ENCODE data around the gene DCUN1D2.

DCUN1D2 gene

GRCh38 chr13:113518076-113518803 lies 27.7 kb upstream of the DCUN1D2 start:
- DNase-seq, result no peak

DNA sequence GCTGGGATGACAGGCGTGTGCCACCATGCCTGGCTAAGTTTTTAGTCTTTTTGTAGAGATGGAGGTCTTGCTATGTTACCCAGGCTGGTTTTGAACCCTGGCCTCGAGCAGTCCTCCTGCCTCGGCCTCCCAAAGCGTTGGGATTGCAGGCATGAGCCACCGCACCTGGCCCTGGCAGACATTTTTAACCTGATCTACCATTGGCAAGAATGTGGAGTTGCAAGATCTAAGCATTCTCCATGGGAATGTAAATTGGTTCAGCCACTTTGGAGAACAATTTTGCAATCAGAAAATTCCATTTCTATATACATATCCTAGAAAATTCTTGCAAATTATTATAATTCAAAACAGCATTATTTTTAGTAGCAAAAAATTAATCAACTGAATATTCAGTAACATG lies 24.3 kb upstream of the DCUN1D2 start:
- no peak for DNase-seq

- DNase-seq, result no peak
These were observed 23.2 kb upstream of the DCUN1D2 start for GRCh38 chr13:113513761-113514160.

- no peak for DNase-seq
These were observed 20.9 kb upstream of the DCUN1D2 start for GRCh38 chr13:113511361-113511760.

GRCh38 chr13:113510871-113511270 lies 20.4 kb upstream of the DCUN1D2 start:
- no peak for DNase-seq

DNA sequence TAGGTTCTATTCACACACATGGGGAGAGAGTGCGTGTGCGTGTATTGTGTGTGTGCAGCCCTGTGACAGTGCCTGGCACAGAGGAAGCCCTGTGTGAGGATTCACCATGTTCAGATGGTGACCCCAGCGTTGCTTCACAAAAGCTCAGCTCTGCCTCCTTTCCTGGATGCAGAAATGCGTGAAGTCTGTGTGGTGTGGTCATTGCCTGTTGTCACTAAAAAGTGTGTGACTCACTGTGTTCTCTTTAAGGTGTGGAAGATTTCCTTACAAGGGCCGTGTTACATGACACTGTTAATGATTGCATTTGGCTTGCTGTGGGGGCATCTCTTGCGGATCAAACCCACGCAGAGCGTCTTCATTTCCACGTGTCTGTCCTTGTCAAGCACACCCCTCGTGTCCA lies 19.5 kb upstream of the DCUN1D2 start:
- DNase-seq, result no peak

GRCh38 chr13:113508521-113509254 lies 18.2 kb upstream of the DCUN1D2 start:
- no peak for DNase-seq

DNA sequence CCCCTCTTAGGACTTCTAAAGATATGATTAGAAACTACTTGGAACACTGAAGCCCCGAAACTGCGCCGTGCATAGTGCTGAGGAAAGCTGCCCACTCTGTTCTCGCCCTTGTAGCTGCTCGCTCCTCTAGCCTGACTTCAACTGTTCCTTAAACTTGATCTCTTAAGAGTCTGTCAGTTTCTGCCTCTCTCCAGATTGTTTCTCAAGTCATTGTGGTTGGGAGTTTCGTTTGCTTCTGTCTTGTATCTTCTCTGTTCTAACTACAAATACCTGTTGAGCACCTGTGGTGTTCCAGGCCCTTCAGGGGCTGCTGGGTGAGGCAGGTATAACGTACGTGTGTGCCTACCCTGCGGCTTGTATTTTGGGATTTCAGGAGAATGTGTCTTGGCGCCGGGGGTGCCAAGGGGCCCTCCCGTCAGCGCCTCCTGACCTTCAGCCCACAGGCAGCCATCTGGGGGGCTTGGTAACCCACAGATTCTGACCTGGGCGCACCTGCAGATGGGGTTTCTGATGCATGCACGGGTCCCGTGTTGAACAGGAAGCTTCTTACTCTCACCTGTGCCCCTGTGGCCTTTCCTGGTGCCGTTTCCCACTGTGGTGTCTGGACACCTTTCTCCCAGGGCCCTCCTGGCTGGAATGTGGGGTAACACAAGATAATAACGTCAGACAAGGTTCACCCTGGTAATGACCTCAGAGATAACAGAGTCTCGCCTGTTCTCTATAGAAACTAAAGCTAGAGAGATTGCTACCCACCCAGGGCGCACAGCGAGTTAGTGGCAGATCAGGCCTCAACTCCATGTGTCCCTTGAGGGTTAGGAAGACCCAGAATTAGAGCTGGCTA lies 17.2 kb upstream of the DCUN1D2 start:
- DNase-seq, result no peak

- DNase-seq, result no peak
These were observed 16.4 kb upstream of the DCUN1D2 start for GRCh38 chr13:113506871-113507388.

GRCh38 chr13:113506025-113506685 lies 15.6 kb upstream of the DCUN1D2 start:
- no peak for DNase-seq

- DNase-seq, result no peak
These were observed 12.2 kb upstream of the DCUN1D2 start for GRCh38 chr13:113502686-113503085.

DNA sequence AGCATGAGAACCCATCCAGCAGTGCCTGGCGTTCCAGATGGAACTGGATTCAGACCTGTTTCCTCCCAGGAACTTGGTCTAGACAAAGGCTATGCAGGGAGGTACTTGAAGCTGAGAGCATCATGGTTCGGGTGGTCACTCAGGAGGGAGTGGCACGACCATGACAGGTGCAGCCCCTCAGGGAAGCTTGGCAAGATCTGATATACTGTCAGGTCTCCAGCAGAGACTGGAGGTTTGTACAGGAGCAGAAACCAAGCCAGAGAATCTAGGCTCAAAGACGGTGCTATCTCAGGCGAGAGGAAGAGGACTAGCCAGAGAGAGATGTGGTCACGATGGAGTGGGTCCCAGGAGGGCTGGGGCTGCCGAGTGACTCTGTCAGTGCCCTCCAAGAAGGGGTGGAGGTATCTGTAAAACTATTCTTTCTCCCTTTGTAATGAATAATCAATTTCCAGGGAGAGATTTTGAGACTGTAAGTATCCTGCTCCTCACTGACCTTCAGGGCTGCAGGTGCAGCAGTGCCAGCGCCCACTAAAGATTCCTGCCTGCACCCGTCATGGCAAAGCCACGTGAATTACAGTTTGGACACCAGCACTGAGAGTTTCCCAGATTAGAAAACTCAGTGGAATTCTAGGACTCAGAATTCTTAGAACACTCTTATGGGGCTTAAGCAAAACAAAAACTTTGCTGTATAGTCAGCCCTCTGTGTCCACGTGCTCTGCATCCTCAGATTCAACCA lies 10.2 kb upstream of the DCUN1D2 start:
- DNase-seq, result no peak

- DNase-seq, result no peak
These were observed 9.4 kb upstream of the DCUN1D2 start for GRCh38 chr13:113499936-113500335.

GRCh38 chr13:113498905-113499304 lies 8.4 kb upstream of the DCUN1D2 start:
- DNase-seq, result no peak

DNA sequence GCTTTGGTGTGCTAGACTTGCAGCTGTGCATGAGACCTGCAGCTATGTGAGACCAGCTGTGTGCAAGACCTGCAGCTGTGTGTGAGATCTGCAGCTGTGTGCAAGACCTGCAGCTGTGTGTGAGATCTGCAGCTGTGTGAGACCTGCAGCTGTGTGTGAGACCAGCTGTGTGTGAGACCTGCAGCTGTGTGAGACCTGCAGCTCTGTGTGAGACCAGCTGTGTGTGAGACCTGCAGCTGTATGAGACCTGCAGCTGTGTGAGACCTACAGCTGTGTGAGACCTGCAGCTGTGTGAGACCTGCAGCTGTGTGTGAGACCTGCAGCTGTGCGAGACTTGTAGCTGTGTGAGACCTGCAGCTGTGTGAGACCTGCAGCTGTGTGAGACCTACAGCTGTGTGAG lies 6.7 kb upstream of the DCUN1D2 start:
- no peak for DNase-seq

GRCh38 chr13:113495494-113496210 lies 5.1 kb upstream of the DCUN1D2 start:
- no peak for DNase-seq

- peak in 1 of 2 experiments; percentile 44 for DNase-seq
These were observed 2.9 kb upstream of the DCUN1D2 start for GRCh38 chr13:113493315-113493951.

DNA sequence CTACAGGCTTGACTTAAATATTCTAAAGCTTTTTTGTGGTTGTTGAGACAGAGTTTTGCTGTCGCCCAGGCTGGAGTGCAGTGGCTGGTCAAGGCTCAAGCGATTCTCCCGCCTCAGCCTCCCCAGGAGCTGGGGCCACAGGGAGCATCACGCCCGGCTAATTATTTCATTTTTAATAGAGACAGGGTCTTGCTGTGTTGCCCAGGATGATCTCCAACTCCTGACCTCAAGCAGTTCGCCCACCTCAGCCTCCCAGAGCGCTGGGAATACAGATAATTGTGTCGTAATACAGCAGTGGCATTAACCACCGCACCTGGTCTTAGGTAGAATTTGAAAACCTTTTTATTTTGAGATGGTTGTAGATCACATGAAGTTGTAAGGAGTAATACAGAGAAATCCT lies 1.5 kb upstream of the DCUN1D2 start:
- no peak for DNase-seq

GRCh38 chr13:113491418-113491883 lies 940 bp upstream of the DCUN1D2 start:
- DNase-seq, result peak in 1 of 2 experiments; percentile 26

Data from NCI-H2081 (cell line).